ENCODE data around the gene RNF144A.

RNF144A gene

GRCh38 chr2:7007846-7008741 is 90.9 kb downstream of the RNF144A start:
- no peak for DNase-seq (ENCODE audit: low read depth)

GRCh38 chr2:7009207-7009911 is 92.1 kb downstream of the RNF144A start:
- DNase-seq (ENCODE audit: low read depth), result no peak

DNA sequence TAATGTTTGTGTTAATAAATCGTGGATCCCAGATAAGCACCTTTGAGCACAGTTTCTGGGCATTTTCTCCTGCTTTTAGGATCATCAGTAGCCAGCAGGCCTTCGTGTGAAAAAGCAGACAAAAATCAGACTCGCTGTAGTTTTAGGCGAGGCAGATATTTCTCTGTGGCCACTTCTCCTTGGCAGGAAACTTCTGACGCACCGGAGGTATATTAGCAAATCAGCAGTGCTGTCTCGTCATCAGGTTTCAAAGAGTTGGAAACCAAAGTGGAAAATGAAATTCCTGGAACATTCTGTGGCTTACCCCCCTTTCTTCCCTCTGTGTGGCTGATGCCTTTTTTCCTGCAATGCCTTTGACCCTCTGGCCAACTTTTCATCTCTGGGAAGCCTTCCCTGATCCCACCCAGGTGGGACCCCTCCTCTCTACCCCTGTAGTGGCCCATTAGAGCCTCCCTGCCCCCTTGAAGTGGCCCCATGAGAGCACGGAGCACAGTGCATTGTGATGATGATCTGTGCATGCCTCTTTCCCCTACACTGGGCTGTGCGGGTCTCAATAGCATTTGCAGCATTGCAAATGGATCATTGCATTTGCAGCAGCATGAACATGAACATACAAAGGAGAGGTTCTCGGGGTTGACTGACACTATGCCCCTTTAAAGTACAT is 93.3 kb downstream of the RNF144A start:
- DNase-seq (ENCODE audit: low read depth), result no peak

DNA sequence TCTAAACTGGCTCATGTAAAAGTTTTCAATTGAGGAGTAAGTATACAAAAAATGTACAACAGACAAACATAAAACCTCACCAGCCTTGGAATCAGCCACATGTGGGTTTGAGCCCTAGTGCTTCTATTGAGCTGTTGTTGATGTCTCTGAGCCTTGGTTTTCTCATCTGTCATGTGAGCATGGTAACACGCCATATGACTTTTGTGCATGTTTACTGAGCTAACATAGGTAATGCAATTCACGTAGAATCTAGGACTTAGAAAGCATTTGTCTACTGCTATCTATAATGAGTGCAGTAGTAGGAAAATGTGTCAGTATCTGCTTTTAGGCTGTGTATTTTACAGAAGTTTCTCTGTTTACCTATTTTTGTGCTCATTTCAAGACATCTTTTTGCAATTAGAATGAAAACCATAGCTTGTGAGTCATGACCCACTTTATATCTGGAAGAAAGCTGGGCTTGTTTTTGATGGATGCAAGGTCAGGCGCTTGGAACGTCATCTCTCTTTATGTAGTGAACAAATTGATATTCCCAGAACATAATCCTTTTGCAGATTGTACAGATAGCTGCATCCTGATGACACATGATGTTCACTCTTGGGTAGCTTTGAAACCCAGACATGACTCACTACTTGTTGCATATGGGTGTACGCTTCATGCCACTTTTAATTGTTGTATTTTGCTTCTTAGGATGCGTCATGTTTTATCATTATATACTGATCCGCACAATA is 94.3 kb downstream of the RNF144A start:
- peak; percentile 32 for DNase-seq (ENCODE audit: low read depth)

- no peak for DNase-seq (ENCODE audit: low read depth)
Measured at GRCh38 chr2:7012141-7012764, 95.0 kb downstream of the RNF144A start.

- no peak for DNase-seq (ENCODE audit: low read depth)
Measured at GRCh38 chr2:7013471-7014160, 96.4 kb downstream of the RNF144A start.

GRCh38 chr2:7014174-7014640 is 97.0 kb downstream of the RNF144A start:
- DNase-seq (ENCODE audit: low read depth), result no peak

DNA sequence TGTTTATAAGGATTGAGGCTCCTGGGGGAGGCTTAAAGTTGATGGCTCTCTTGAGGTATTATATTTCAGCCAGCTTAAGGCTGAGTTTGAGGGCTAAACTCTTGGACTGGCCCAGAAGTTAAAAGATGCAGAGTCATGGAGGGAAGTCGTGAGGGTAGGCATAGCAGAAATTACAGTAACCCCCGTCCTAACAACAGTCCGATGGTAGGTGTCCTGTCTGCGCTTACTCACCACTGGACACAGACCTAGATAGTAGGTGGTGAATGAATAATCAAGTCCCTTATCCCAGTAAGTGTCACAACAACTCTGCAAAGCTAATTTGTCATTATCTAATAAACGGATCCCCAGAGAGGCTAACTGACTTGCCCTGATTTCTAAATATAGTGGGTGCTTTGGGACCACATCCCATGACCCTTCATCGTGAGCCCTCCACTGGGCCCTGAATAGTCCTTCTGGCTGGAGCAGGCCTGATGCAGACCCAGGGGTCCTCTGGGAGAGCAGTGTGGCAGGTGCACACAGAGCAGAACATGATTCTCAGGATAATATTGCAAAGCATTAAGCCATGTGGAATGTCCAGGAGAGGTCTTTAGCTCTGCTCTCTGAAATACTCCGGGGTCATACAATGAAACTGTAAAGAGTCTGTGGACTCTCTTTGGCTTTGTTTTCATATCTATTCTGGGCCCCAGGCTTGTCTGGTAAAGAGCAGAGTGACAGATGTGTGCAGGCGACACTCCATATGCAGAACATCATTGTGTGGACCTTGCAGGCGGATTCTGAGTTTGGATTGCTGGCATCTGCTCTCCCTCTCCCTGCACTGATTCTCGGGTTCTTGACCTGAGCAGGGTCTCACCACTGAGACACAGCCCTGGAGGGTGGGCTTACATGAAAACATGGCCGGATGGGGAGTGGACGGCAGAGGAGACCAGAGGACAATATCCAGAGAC is 98.1 kb downstream of the RNF144A start:
- DNase-seq (ENCODE audit: low read depth), result no peak

DNA sequence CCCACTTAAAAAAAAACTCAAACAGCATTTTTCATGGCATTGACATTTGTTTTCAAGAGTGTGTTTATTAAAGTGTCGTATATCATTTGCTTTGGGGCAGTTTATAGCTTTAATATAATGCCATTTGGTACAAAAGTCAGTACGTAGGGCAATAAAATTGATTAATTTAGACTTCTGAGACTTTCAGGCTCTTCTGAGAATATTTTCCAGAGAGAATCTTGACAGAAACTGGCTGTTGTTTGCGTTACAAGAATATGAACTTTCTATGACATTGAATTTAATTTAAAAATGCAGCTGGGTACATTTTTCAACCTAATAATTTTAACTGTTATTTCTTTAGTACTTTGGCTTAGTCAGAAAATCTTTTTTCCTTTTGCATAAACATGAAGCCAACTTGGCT is 98.9 kb downstream of the RNF144A start:
- no peak for DNase-seq (ENCODE audit: low read depth)

DNA sequence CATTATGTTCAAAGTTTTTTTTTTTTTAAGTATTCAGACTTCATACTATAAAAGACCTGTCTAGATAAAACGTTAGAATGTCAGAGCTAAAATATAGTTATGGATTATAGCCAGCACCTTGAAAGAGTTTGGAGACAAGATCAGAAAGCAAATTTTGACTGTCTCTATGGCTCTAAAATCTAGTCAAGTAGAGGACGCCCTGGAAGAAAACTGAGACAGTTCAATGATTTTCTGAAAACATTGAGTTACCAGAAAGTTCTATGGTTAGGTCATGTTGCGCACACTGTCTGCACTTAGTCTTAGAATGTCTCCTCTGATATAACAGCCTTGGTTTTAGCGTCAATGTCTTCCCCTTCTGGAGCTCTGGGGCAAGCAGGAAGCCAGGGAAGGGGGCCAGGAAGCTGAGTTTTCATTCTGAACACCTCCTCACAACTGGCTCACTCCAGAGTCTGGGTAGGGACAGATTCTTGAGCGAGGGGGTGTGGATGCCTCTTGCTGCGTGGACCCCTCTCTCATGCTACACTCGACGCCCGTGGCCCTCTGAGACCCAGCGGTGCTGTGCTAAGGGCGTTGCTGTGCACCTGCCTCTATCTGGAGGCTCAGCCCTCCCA is 99.5 kb downstream of the RNF144A start:
- no peak for DNase-seq (ENCODE audit: low read depth)

DNA sequence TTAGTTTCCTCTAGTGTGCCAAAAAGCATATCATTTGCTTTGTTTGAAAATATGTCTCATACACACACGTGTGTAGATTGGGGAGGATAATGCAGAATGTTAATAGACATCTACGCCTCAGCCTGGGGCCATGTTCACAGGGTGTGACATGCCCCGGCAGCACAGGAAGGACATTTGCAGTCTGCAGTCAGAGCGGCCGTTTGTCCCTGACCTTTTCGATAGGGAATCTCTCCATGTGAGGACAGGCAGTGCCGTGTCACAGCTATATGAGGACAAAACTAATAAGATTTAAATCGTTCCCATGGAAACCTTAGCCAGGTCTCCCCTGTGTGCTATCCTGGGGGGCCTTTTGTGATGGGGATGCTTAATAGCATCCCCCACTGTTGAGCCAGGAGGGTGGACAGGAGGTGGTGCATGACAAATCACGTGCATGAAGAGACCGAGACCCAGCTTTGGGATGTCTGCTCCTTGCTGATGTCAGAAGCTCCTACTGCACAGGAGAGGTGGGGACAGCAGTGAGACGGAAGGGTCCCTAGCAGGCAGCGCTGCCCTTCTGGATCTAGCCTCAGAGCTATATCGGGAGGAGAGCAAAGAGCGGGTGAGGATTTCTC is 100.6 kb downstream of the RNF144A start:
- DNase-seq (ENCODE audit: low read depth), result no peak

GRCh38 chr2:7018282-7018701 is 101.1 kb downstream of the RNF144A start:
- no peak for DNase-seq (ENCODE audit: low read depth)

DNA sequence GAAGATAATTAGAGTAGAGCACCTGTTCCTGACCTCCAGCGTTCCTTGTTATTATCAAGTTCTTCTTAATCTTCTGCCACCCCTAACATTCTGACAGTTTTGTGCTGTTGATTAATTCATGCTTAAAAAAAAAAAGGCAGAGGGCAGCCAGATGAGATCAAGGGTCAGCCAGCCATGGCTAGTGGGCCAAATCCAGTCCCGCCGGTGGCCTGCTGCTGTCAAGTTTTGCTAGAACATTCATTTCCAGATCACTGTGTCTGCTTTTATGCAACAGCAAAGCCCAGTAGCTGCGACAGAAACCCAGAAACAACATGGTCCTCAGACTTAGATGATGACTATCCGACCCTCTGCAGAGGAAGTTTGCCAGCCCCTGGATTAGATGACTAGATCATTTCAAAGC is 101.6 kb downstream of the RNF144A start:
- no peak for DNase-seq (ENCODE audit: low read depth)

- no peak for DNase-seq (ENCODE audit: low read depth)
Measured at GRCh38 chr2:7019191-7019590, 102.0 kb downstream of the RNF144A start.

DNA sequence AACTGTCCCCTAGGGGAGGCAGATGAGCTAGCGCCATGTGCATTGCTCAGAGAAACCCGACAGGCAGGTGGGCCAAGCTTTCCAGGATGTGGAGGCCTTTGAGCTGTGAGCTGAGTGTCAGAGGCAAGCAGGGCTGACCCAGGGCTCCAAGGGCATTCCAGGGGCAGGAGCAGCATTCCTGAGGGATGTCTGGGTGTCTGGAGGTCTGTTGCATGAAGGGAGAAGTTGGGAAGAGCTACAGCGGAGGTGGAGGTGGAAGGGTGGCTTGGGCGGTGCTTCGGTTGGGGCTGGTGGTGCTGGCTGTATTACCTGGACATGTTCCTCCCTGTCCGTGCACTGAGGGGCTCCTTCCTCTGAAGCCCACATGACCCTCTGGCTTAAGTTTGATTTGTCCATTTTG is 102.8 kb downstream of the RNF144A start:
- DNase-seq (ENCODE audit: low read depth), result no peak

DNA sequence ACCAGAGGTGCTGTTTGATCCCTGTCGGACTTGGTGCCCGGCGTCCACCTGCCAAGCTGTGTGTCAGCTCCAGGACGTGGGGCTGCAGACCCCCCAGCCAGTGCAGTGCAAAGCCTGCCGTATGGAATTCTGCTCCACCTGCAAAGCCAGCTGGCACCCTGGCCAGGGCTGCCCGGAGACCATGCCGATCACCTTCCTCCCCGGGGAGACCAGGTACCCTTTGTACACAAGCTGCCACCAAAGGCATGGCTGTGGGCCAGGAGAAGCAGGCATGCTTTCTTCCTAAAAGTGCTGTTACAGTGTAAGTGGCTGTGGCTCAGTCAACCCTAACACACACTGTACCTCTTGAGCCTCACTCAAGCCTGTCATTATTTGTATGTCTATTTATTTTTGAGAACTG is 103.3 kb downstream of the RNF144A start:
- no peak for DNase-seq (ENCODE audit: low read depth)

GRCh38 chr2:7020939-7021470 is 103.8 kb downstream of the RNF144A start:
- no peak for DNase-seq (ENCODE audit: low read depth)

Data from GM04503 (cell line).